Measurements from ENCODE around the gene ICE2.
A peak's percentile ranks its signal among the peaks of the same experiment; 100 is the strongest.

The ICE2 gene

DNA sequence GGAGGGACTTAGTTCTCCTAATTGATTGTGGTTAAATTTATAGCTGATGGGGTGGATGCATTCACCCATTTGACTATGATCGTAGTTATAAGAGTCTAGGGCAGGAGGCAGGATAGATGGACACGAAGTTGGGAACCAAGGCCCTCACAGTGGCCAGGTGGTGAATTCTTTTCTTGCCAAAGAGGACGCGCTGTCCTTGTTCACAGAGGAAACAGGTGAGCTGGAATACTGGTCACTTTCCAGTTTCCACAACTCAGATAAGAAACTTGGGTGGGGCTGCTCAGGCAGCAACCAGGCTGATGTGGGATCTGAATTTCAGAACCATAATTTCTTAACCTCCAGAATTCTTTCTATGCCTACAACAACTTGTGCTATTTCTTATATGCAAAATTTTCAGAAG lies 34.0 kb upstream of the ICE2 start:
- no peak for TF ChIP-seq CTCF (IDR thresholded peaks at IDR 0.05; ENCODE audit: borderline replicate concordance, insufficient read depth, low read depth, low read length)
- H3K4me3 ChIP-seq (ENCODE audit: low read depth, low read length), result no peak overlapping the region

DNA sequence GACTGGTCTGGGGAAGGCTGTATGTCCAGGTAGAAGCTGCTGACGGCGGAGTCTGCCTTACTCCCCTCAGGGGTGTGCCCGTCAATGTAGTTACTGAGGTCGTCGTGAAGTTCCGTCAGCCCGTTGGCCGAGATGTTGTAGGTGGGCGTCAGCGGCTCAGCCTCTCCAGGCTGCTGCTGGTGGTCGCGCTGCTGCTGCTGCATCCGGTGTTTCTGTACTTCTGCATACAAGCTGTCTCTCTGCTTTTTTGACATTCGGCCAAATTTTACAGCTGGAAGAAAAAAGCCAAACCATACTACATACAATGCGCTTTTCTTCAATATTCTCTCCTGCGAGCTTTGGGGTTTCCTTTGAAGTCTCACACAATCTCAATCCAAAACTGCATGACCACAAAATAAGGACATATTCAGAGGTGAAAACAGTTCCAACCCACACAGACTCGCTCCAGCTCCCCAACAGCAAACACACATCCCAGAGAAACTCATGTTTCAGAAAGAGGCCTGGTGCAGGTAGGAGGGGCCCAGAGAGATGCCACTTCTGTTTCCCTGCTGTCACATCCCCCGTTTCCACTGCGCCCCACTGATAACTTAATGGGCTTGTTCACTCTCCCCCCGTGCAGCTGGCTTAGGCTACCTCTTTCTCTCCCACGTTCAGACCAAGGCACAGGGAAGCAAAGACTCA lies 32.5 kb upstream of the ICE2 start:
- no peak for TF ChIP-seq CTCF (IDR thresholded peaks at IDR 0.05; ENCODE audit: borderline replicate concordance, insufficient read depth, low read depth, low read length)
- no peak overlapping the region for H3K4me3 ChIP-seq (ENCODE audit: low read depth, low read length)

DNA sequence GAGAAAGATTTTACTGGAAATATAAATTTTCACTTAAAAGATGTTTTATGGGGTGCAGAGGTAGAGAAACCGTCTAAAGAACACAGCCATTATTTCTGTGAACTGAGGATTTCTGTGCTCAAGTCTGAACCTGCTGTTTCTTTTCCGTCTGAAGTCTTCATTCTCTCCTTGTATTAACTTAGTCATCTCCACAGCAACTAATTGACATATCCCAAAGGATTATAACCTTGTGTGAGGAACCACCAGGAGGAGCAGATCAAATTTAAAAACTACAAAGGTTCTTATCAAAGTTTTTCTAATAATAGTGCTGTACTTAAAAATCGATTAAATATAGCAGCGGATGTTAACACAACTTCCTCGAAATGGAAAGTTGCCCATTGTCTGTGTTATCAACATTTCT lies 31.1 kb upstream of the ICE2 start:
- TF ChIP-seq CTCF (IDR thresholded peaks at IDR 0.05; ENCODE audit: borderline replicate concordance, insufficient read depth, low read depth, low read length), result no peak
- no peak overlapping the region for H3K4me3 ChIP-seq (ENCODE audit: low read depth, low read length)

DNA sequence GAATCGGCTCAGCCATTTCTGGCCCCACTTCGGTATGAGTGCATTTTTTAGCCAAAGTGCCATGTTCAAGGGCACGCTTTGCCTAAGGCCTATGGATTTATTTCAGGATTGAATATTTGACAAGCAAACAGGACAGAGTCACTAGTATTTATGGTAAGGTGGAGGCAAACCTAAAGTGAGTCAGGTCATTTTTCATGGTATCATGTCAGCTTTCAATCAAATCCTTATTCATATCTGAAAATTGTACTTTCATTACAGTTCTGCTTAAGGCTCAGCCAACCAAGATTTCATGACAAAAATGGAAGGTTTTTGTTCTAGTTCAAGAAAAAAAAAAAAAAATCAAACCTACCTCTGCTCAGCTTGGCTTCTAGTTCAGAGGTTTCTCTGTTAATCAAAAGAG lies 30.5 kb upstream of the ICE2 start:
- H3K4me3 ChIP-seq (ENCODE audit: low read depth, low read length), result no peak overlapping the region
- no peak for TF ChIP-seq CTCF (IDR thresholded peaks at IDR 0.05; ENCODE audit: borderline replicate concordance, insufficient read depth, low read depth, low read length)

- no peak for TF ChIP-seq CTCF (IDR thresholded peaks at IDR 0.05; ENCODE audit: borderline replicate concordance, insufficient read depth, low read depth, low read length)
- H3K4me3 ChIP-seq (ENCODE audit: low read depth, low read length), result no peak overlapping the region
Observed at GRCh38 chr15:60508442-60508841, 29.5 kb upstream of the ICE2 start.

- peak; percentile 79 for TF ChIP-seq CTCF (IDR thresholded peaks at IDR 0.05; ENCODE audit: borderline replicate concordance, insufficient read depth, low read depth, low read length)
- H3K4me3 ChIP-seq (ENCODE audit: low read depth, low read length), result peak overlapping the region; percentile 5
Observed at GRCh38 chr15:60507596-60508424, 28.9 kb upstream of the ICE2 start.

GRCh38 chr15:60496853-60497252 lies 17.9 kb upstream of the ICE2 start:
- no peak overlapping the region for H3K4me3 ChIP-seq (ENCODE audit: low read depth, low read length)
- TF ChIP-seq CTCF (IDR thresholded peaks at IDR 0.05; ENCODE audit: borderline replicate concordance, insufficient read depth, low read depth, low read length), result no peak
